Measurements from ENCODE around the gene PROB1. TPM values are rescaled to one million over a fixed set of nuclear protein-coding genes. Genes with fewer than 3 reads are reported as not detected.
"Not testable (repeated sequence)": the region's sequence is repeated elsewhere in the genome, so short reads cannot be mapped to it uniquely, and the experiment has no call there.

Gene PROB1
- total RNA-seq, 4 donors from 2014 or later: 0.18 to 0.94 (median 0.84) TPM

DNA sequence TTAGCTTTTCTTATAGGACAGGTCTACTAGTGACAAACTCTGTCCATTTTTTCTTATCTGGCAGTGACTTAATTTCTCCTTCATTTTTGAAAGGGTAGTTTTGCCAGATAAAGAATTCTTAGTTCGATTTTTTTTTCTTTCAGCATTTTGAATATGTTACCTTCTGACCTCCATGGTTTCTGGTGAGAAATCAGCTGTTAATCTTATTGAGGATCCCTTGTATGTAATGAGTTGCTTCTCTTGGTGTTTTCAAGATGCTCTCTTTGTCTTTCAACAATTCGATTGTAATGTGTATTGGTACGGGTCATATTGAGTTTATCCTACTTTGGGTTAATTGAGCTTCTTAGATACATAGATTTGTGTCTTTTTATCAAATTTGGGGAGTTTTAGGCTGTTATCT is 40.7 kb downstream of the PROB1 start:
- no peak overlapping the region for H3K4me3 ChIP-seq

GRCh38 chr5:139347863-139348262 is 47.0 kb downstream of the PROB1 start:
- H3K27me3 ChIP-seq, H3K9me3 ChIP-seq, H3K36me3 ChIP-seq, H3K4me3 ChIP-seq, DNase-seq, H3K27ac ChIP-seq: not testable (repeated sequence)
- H3K4me1 ChIP-seq: peaks cover 0 to 33% (median 7%) of the 10 kb centered on the region in 4 donors

More for the DNA sequence above, 40.7 kb downstream of the PROB1 start:
- Histone ChIP-seq H3K4me1 (peaks cover 0 to 5% (median 0%) of the 10 kb centered on the region in 4 donors), H3K27me3 (no peaks in the 10 kb centered on the region), H3K27ac (no peak overlapping the region), H3K36me3 (peaks cover 0 to 5% (median 0%) of the 10 kb centered on the region in 3 donors), H3K9me3 (no peaks in the 10 kb centered on the region)
- no peak for DNase-seq
- TF ChIP-seq, protein P1, sequence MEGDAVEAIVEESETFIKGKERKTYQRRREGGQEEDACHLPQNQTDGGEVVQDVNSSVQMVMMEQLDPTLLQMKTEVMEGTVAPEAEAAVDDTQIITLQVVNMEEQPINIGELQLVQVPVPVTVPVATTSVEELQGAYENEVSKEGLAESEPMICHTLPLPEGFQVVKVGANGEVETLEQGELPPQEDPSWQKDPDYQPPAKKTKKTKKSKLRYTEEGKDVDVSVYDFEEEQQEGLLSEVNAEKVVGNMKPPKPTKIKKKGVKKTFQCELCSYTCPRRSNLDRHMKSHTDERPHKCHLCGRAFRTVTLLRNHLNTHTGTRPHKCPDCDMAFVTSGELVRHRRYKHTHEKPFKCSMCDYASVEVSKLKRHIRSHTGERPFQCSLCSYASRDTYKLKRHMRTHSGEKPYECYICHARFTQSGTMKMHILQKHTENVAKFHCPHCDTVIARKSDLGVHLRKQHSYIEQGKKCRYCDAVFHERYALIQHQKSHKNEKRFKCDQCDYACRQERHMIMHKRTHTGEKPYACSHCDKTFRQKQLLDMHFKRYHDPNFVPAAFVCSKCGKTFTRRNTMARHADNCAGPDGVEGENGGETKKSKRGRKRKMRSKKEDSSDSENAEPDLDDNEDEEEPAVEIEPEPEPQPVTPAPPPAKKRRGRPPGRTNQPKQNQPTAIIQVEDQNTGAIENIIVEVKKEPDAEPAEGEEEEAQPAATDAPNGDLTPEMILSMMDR (IDR thresholded peaks at IDR 0.05): no peak
- no peak for TF ChIP-seq POLR2A (IDR thresholded peaks at IDR 0.05)

- not testable (repeated sequence) for DNase-seq, H3K9me3 ChIP-seq, H3K36me3 ChIP-seq, H3K27ac ChIP-seq, H3K4me3 ChIP-seq, H3K27me3 ChIP-seq
- peaks cover 0 to 37% (median 10%) of the 10 kb centered on the region in 4 donors for H3K4me1 ChIP-seq
Measured at GRCh38 chr5:139345442-139345841, 49.5 kb downstream of the PROB1 start.

GRCh38 chr5:139344177-139344576 is 50.7 kb downstream of the PROB1 start:
- no peak for DNase-seq
- no peak overlapping the region for H3K4me3 ChIP-seq
- no peak for TF ChIP-seq POLR2A (IDR thresholded peaks at IDR 0.05)
- TF ChIP-seq, protein P1 (IDR thresholded peaks at IDR 0.05): no peak
- no peaks in the 10 kb centered on the region for H3K36me3 ChIP-seq
- no peaks in the 10 kb centered on the region for H3K9me3 ChIP-seq
- no peaks in the 10 kb centered on the region for H3K27me3 ChIP-seq
- H3K4me1 ChIP-seq: peaks cover 0 to 37% (median 10%) of the 10 kb centered on the region in 4 donors
- no peak overlapping the region for H3K27ac ChIP-seq

- Histone ChIP-seq H3K4me1 (peaks cover 0 to 36% (median 10%) of the 10 kb centered on the region in 4 donors), H3K4me3 (peak overlapping the region in 2 of 4 donors; percentile 79 to 89), H3K9me3 (no peaks in the 10 kb centered on the region), H3K27me3 (no peaks in the 10 kb centered on the region), H3K27ac (no peak overlapping the region), H3K36me3 (no peaks in the 10 kb centered on the region)
- no peak for DNase-seq
- TF ChIP-seq, protein P1 (IDR thresholded peaks at IDR 0.05): no peak
- no peak for TF ChIP-seq POLR2A (IDR thresholded peaks at IDR 0.05)
Measured at GRCh38 chr5:139343476-139343875, 51.4 kb downstream of the PROB1 start.

DNA sequence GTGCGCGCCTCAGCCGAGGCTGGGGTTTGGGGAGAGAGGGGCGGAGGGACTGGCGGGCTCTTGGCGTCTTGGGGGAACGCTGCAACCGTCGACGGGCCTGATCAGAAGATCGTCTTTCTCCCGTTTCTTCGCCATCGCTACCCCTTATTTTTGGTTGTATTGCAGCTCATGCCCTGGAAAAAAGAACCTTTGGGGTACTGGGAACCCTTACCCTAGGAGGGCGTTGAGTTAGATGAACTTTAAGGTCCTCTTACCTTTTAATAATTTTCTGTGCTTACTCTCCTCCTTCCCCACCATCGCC is 52.5 kb downstream of the PROB1 start:
- Histone ChIP-seq H3K9me3 (no peaks in the 10 kb centered on the region), H3K27me3 (no peaks in the 10 kb centered on the region), H3K4me3 (peak overlapping the region; percentile 66 to 89 (median 82)), H3K4me1 (peaks cover 0 to 27% (median 10%) of the 10 kb centered on the region in 4 donors), H3K27ac (peak overlapping the region; percentile 94 to 99 (median 97)), H3K36me3 (no peaks in the 10 kb centered on the region)
- TF ChIP-seq, protein P1 (IDR thresholded peaks at IDR 0.05): no peak
- TF ChIP-seq POLR2A (IDR thresholded peaks at IDR 0.05): no peak
- no peak for DNase-seq

All from Peyer's patch (tissue), 4 donors.